Esophagus squamous epithelium (tissue), 4 donors: ENCODE data around the gene MRPS27.

Experiments
- POLR2A ChIP-seq, 4 donors: fragments of 450-650 bp; IDR thresholded peaks; one replicate each; pipeline ENCODE4 v1.6.1; 2017; ENCODE audit warnings: antibody characterized with exemption in 4 of 4, mild to moderate bottlenecking in 4 of 4, moderate library complexity in 3 of 4
- TF ChIP-seq, protein P1 (sequence below), 6 experiments: fragments of 450-650 bp in 4 of 6; fragments of 200-600 bp in 2 of 6; sonication (generic) in 2 of 6; IDR thresholded peaks; one replicate each; pipeline ENCODE4 v1.5.1; 2016 to 2019; ENCODE audit warnings: antibody characterized with exemption in 6 of 6, mild to moderate bottlenecking in 4 of 6, moderate library complexity in 4 of 6

- TF ChIP-seq, protein P1, sequence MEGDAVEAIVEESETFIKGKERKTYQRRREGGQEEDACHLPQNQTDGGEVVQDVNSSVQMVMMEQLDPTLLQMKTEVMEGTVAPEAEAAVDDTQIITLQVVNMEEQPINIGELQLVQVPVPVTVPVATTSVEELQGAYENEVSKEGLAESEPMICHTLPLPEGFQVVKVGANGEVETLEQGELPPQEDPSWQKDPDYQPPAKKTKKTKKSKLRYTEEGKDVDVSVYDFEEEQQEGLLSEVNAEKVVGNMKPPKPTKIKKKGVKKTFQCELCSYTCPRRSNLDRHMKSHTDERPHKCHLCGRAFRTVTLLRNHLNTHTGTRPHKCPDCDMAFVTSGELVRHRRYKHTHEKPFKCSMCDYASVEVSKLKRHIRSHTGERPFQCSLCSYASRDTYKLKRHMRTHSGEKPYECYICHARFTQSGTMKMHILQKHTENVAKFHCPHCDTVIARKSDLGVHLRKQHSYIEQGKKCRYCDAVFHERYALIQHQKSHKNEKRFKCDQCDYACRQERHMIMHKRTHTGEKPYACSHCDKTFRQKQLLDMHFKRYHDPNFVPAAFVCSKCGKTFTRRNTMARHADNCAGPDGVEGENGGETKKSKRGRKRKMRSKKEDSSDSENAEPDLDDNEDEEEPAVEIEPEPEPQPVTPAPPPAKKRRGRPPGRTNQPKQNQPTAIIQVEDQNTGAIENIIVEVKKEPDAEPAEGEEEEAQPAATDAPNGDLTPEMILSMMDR (IDR thresholded peaks at IDR 0.05), result no peak
- TF ChIP-seq POLR2A (IDR thresholded peaks at IDR 0.05), result no peak
These were observed 18.5 kb downstream of the MRPS27 start for GRCh38 chr5:72301557-72301956.
